GM18499 (cell line): ENCODE results near the gene LRRC23.

ENCODE experiments used
- ATAC-seq: cut with Tn5 transposase; IDR thresholded peaks from one replicate; pipeline ENCODE4 v1.9.1; 2021; ENCODE audit warnings: moderate number of reproducible peaks; ENCODE audit not compliant: insufficient read depth, unreplicated experiment

LRRC23 gene

GRCh38 chr12:6923851-6924250, 19.2 kb downstream of the LRRC23 start:
- no peak for ATAC-seq

GRCh38 chr12:6925239-6925539, 20.6 kb downstream of the LRRC23 start:
- no peak for ATAC-seq

GRCh38 chr12:6925540-6926279, 21.1 kb downstream of the LRRC23 start:
- no peak for ATAC-seq

- ATAC-seq = no peak
Measured at GRCh38 chr12:6927379-6928021, 22.9 kb downstream of the LRRC23 start, which contains the start of gene ATN1. TSS of gene ATN1 (plus strand) at chr12:6927959. CDS start at chr12:6934002, 6,043 bp downstream.

GRCh38 chr12:6928022-6928702, 23.5 kb downstream of the LRRC23 start:
- no peak for ATAC-seq

- no peak for ATAC-seq
Measured at GRCh38 chr12:6928703-6929407, 24.2 kb downstream of the LRRC23 start.

- ATAC-seq = no peak
Measured at GRCh38 chr12:6929466-6930452, 25.1 kb downstream of the LRRC23 start.

- no peak for ATAC-seq
Measured at GRCh38 chr12:6932766-6933165, 28.1 kb downstream of the LRRC23 start.

GRCh38 chr12:6934110-6934509, 29.5 kb downstream of the LRRC23 start:
- ATAC-seq = no peak

- no peak for ATAC-seq
Measured at GRCh38 chr12:6935371-6936193, 31.0 kb downstream of the LRRC23 start.

- no peak for ATAC-seq
Measured at GRCh38 chr12:6936194-6936635, 31.6 kb downstream of the LRRC23 start.

- no peak for ATAC-seq
Measured at GRCh38 chr12:6936636-6937480, 32.2 kb downstream of the LRRC23 start.

GRCh38 chr12:6937481-6938352, 33.1 kb downstream of the LRRC23 start:
- peak; percentile 66 for ATAC-seq

GRCh38 chr12:6938353-6939190, 34.0 kb downstream of the LRRC23 start:
- no peak for ATAC-seq

- no peak for ATAC-seq
Measured at GRCh38 chr12:6939191-6939540, 34.5 kb downstream of the LRRC23 start.

- ATAC-seq = no peak
Measured at GRCh38 chr12:6941267-6941666, 36.6 kb downstream of the LRRC23 start.
